Neuronal stem cell (in vitro differentiated cells): ENCODE measurements around the gene CLCN3.

Experiments used
- DNase-seq: peaks from one replicate; pipeline ENCODE4 v3.0.0-alpha.2; 2013; ENCODE audit warnings: low spot score
- H2AFZ ChIP-seq: one replicate; pipeline ENCODE4 v1.6.1; 2013; ENCODE audit warnings: mild to moderate bottlenecking, low read length, inconsistent platforms
- H2AK5ac ChIP-seq: 2 replicates; pipeline ENCODE4 v1.6.1; 2013; ENCODE audit warnings: low read depth, mild to moderate bottlenecking, inconsistent platforms, low read length, moderate library complexity, mixed read lengths
- H2BK120ac ChIP-seq: 2 replicates; pipeline ENCODE4 v1.6.1; 2013; ENCODE audit warnings: low read depth, mild to moderate bottlenecking, inconsistent platforms, low read length, moderate library complexity, mixed read lengths
- H2BK12ac ChIP-seq: one replicate; pipeline ENCODE4 v1.6.1; 2013; ENCODE audit warnings: low read length, inconsistent platforms
- H2BK15ac ChIP-seq: 2 replicates; pipeline ENCODE4 v1.6.1; 2013; ENCODE audit warnings: mild to moderate bottlenecking, low read length, inconsistent platforms, mixed read lengths
- H2BK5ac ChIP-seq: one replicate; pipeline ENCODE4 v1.6.1; 2013; ENCODE audit warnings: inconsistent platforms, mild to moderate bottlenecking, low read length, moderate library complexity
- H3K14ac ChIP-seq: one replicate; pipeline ENCODE4 v1.6.1; 2013; ENCODE audit warnings: low read length, inconsistent platforms
- H3K18ac ChIP-seq: 2 replicates; pipeline ENCODE4 v1.6.1; 2013; ENCODE audit warnings: low read length, inconsistent platforms
- H3K23ac ChIP-seq: 2 replicates; pipeline ENCODE4 v1.6.1; 2013; ENCODE audit warnings: low read depth, mild to moderate bottlenecking, mixed read lengths, low read length, inconsistent platforms; ENCODE audit not compliant: poor library complexity
- H3K27ac ChIP-seq: replicated peaks from 3 replicates; pipeline ENCODE4 v1.5.1; 2013; ENCODE audit warnings: low read length, inconsistent platforms
- H3K27me3 ChIP-seq, 3 experiments: 2 replicates each; pipeline ENCODE4 v1.6.1; 2013; ENCODE audit warnings: low read length in 3 of 3, mild to moderate bottlenecking in 2 of 3, inconsistent platforms in 1 of 3, low read depth in 1 of 3, mixed read lengths in 1 of 3, moderate library complexity in 1 of 3; ENCODE audit not compliant: control insufficient read depth in 3 of 3, insufficient read depth in 3 of 3
- H3K36me3 ChIP-seq, 2 donors: replicated peaks in 1 of 2; 2 replicates each; pipeline ENCODE4 v1.6.1; 2013; ENCODE audit warnings: low read length in 2 of 2; ENCODE audit not compliant: control insufficient read depth in 2 of 2, insufficient read depth in 2 of 2
- H3K4ac ChIP-seq: 2 replicates; pipeline ENCODE4 v1.6.1; 2013; ENCODE audit warnings: inconsistent platforms, mild to moderate bottlenecking, low read length, moderate library complexity
- H3K4me1 ChIP-seq, 2 donors: 1 replicate in 1 of 2; 2 replicates in 1 of 2; pipeline ENCODE4 v1.6.1; 2013; ENCODE audit warnings: low read length in 2 of 2, low read depth in 1 of 2; ENCODE audit not compliant: control insufficient read depth in 2 of 2, insufficient read depth in 1 of 2
- H3K4me2 ChIP-seq: one replicate; pipeline ENCODE4 v1.6.1; 2013; ENCODE audit warnings: mild to moderate bottlenecking, low read length, inconsistent platforms; ENCODE audit not compliant: insufficient read depth, poor library complexity, severe bottlenecking
- H3K4me3 ChIP-seq, 2 donors: 2 replicates each; pipeline ENCODE4 v1.5.1; 2013; ENCODE audit warnings: low read length in 2 of 2, mild to moderate bottlenecking in 2 of 2, inconsistent platforms in 1 of 2, moderate library complexity in 1 of 2
- H3K79me1 ChIP-seq: one replicate; pipeline ENCODE4 v1.6.1; 2013; ENCODE audit warnings: low read depth, mild to moderate bottlenecking, inconsistent platforms, low read length, moderate library complexity
- H3K9ac ChIP-seq: one replicate; pipeline ENCODE4 v1.6.1; 2013; ENCODE audit warnings: mild to moderate bottlenecking, low read depth, low read length, inconsistent platforms; ENCODE audit not compliant: poor library complexity
- H3K9me3 ChIP-seq, 2 donors: replicated peaks in 1 of 2; 2 replicates each; pipeline versions ENCODE3 to v1.6.1; 2013; ENCODE audit warnings: low read length in 2 of 2, mild to moderate bottlenecking in 2 of 2, inconsistent platforms in 1 of 2, low read depth in 1 of 2, mixed read lengths in 1 of 2, moderate library complexity in 1 of 2; ENCODE audit not compliant: control insufficient read depth in 2 of 2, insufficient read depth in 1 of 2
- H4K8ac ChIP-seq: one replicate; pipeline ENCODE4 v1.6.1; 2013; ENCODE audit warnings: low read depth, mild to moderate bottlenecking, inconsistent platforms, low read length, moderate library complexity
- H4K91ac ChIP-seq: one replicate; pipeline ENCODE4 v1.6.1; 2013; ENCODE audit warnings: low read length, low read depth, mild to moderate bottlenecking, inconsistent platforms; ENCODE audit not compliant: poor library complexity
- WGBS, 2 donors: extraction: QIAGEN DNeasy Blood & Tissue Kit; methylation state at CpG; one replicate each; pipeline ENCODE4 v1.1.7; 2013; ENCODE audit warnings: missing lambda C conversion rate in 2 of 2, mixed read lengths in 1 of 2; ENCODE audit not compliant: insufficient read length in 2 of 2, insufficient replicate concordance in 1 of 2; ENCODE audit errors: extremely low coverage in 2 of 2; 5-methylcytosine and 5-hydroxymethylcytosine counted together

The CLCN3 gene

DNA sequence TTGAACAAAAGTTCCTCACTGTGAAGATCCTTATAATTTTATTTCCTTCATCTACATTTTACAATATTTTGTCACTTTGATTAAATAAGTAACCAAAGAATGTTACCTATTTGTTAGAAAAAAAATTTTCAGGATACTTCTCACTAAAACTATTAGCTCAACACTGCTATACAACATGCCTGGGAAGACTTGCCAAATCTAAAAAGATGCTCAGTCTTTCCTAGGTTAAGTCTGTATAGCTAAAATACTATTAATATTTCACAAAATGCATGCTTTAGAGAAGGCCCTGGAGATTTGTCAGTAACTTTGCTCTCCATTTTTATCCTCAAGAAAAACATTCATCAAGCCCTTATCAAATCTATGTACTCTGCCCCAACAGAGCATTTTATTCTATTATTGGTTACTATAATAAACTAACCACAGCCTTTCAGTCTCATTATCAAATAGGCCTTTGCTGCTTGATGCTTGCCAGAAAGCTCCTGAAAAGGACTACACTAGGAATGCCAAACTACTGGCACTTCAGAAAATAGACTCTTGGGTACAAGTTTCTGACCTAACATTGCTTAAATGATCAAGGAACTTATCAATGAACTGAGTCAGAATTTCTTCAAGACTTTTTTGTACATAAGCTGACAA lies 25.7 kb upstream of the CLCN3 start:
- no peak overlapping the region for H2BK12ac ChIP-seq
- H4K91ac ChIP-seq = no peak overlapping the region
- H2AK5ac ChIP-seq = no peak overlapping the region
- H3K18ac ChIP-seq = no peak overlapping the region
- no peak for DNase-seq
- H2BK5ac ChIP-seq = no peak overlapping the region
- no peak overlapping the region for H2BK120ac ChIP-seq
- H3K36me3 ChIP-seq = peaks cover 0 to 15% of the 10 kb centered on the region in 2 donors
- H3K4me1 ChIP-seq = no peaks in the 10 kb centered on the region
- no peak overlapping the region for H3K23ac ChIP-seq
- no peaks in the 10 kb centered on the region for H3K27me3 ChIP-seq
- H3K27ac ChIP-seq = no peak overlapping the region
- no peak overlapping the region for H3K4ac ChIP-seq
- no peak overlapping the region for H2BK15ac ChIP-seq
- H2AFZ ChIP-seq = no peak overlapping the region
- no peaks in the 10 kb centered on the region for H3K9me3 ChIP-seq
- H3K9ac ChIP-seq = no peak overlapping the region
- no peak overlapping the region for H3K14ac ChIP-seq
- no peaks in the 10 kb centered on the region for H3K79me1 ChIP-seq
- no peak overlapping the region for H3K4me3 ChIP-seq
- H4K8ac ChIP-seq = no peak overlapping the region
- no peak overlapping the region for H3K4me2 ChIP-seq

DNA sequence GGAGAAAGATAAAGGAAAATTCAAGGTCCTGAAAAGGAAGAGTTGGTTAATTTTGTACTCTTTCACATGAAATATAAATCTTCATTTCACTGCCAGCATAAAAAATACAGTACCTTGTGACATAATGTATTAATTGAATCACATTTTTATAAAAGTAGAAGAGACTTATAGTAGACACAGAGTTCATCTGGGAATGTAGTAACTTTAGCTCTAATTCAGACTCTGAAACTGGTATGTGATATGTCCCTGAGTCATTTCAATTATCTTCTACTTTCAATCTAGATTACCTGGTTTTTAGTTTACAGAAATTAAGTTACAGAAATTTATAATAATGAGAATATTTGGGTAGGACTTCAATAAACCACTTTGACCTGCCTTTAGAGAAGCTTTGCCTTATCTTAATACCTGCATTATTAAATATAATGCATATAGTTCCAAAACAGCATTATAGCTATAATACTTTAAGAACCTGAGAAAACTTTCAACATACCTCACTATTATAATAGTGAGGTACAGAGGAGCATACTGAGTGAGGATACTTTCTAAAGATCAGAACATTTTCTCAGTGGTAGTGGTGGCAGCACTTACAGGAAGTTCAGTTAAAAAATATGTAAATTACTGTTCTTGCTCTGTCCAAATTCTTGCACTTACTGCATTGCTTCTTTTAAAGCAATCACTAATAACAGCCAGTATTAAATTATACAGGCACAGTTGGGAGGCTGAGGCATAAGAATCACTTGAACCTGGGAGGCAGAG lies 19.2 kb upstream of the CLCN3 start:
- Histone ChIP-seq H2BK120ac (no peak overlapping the region), H3K4me3 (no peak overlapping the region)

DNA sequence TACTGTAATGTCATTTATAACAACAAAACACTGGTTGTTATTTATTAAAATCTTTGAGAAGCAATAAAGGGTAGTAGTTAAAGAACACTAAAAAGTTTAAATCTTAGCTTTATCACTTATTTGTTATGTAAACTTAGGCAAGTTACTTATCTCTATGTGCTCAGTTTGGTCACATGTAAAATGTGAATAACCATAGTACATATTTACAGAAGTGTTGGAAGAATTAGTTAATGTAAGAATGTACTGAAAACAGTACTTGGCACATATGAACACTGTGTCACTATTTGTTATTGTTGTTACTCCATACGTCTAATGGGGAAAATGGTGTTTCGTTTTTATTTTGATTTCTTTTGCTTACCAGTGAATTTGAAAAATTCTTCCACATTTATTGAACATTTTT lies 17.1 kb upstream of the CLCN3 start:
- H3K27me3 ChIP-seq = no peaks in the 10 kb centered on the region
- no peak overlapping the region for H2BK120ac ChIP-seq
- H4K91ac ChIP-seq = no peak overlapping the region
- no peak overlapping the region for H3K4ac ChIP-seq
- DNase-seq = no peak
- no peak overlapping the region for H2BK12ac ChIP-seq
- H3K14ac ChIP-seq = no peak overlapping the region
- H2AK5ac ChIP-seq = no peak overlapping the region
- H3K23ac ChIP-seq = no peak overlapping the region
- peaks cover 0 to 38% of the 10 kb centered on the region in 2 donors for H3K36me3 ChIP-seq
- H2BK5ac ChIP-seq = no peak overlapping the region
- H4K8ac ChIP-seq = no peak overlapping the region
- no peak overlapping the region for H3K27ac ChIP-seq
- H3K79me1 ChIP-seq = no peaks in the 10 kb centered on the region
- H3K4me1 ChIP-seq = no peaks in the 10 kb centered on the region
- H3K9ac ChIP-seq = no peak overlapping the region
- H3K18ac ChIP-seq = no peak overlapping the region
- no peak overlapping the region for H2BK15ac ChIP-seq
- no peak overlapping the region for H2AFZ ChIP-seq
- H3K9me3 ChIP-seq = no peaks in the 10 kb centered on the region
- H3K4me2 ChIP-seq = no peak overlapping the region
- WGBS, 2 donors = no CpG with 5 or more reads among the region's 2 CpGs
- no peak overlapping the region for H3K4me3 ChIP-seq

More for the DNA sequence above, 19.2 kb upstream of the CLCN3 start:
- Histone ChIP-seq H3K23ac (no peak overlapping the region), H3K79me1 (no peaks in the 10 kb centered on the region), H3K9me3 (no peaks in the 10 kb centered on the region), H3K27me3 (no peaks in the 10 kb centered on the region), H2BK12ac (no peak overlapping the region), H3K4ac (no peak overlapping the region), H3K18ac (no peak overlapping the region), H2BK15ac (no peak overlapping the region), H3K4me1 (no peaks in the 10 kb centered on the region), H3K27ac (no peak overlapping the region), H2AK5ac (no peak overlapping the region), H2AFZ (no peak overlapping the region), H3K36me3 (peaks cover 0 to 34% of the 10 kb centered on the region in 2 donors), H3K9ac (no peak overlapping the region), H3K4me2 (no peak overlapping the region), H2BK5ac (no peak overlapping the region), H3K14ac (no peak overlapping the region), H4K8ac (no peak overlapping the region), H4K91ac (no peak overlapping the region)
- no peak for DNase-seq

DNA sequence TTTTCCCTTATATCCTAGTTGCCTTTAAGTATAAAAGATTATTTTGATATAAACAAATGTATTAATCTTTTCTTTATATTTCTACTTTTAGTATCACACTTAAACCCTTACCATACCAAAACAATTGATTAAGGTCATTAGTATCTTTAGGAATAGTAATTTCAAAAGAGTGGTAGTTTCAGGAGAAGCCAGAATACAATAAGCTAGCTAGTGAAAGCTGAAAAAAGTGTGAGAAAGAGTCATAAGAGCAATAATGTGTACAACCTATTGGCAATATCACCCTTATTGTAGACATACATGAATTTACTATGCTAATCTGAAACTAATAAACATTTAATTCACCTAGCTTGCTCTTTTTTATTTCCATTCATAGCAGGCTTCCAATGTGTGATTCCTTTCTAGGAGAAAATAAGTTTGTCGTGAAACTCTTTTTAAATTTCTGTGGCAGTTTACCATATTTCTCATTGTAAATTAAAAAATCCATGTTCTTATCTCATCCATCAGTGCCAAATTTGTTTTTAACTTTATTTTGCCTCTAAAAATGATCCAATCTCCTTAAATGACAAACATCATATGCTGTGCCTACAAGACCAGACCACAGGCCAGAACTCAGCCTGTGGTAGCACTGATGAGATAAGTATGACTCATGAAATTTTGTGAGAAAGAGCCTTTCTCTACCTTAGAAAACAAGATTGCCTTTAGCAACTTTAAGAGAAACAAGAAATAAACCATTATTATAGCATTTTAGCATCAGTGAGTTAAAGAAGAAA lies 16.1 kb upstream of the CLCN3 start:
- Histone ChIP-seq H2AK5ac (no peak overlapping the region), H2BK15ac (no peak overlapping the region), H2BK5ac (no peak overlapping the region), H3K27ac (no peak overlapping the region), H3K9ac (no peak overlapping the region), H3K18ac (no peak overlapping the region), H3K14ac (no peak overlapping the region), H2BK120ac (no peak overlapping the region), H3K4me2 (no peak overlapping the region), H2BK12ac (no peak overlapping the region), H3K23ac (no peak overlapping the region), H3K79me1 (no peaks in the 10 kb centered on the region), H4K91ac (no peak overlapping the region), H3K4me1 (no peaks in the 10 kb centered on the region), H4K8ac (no peak overlapping the region), H3K36me3 (peaks cover 0 to 38% of the 10 kb centered on the region in 2 donors), H3K4ac (no peak overlapping the region), H2AFZ (no peak overlapping the region), H3K9me3 (no peaks in the 10 kb centered on the region), H3K4me3 (no peak overlapping the region), H3K27me3 (no peaks in the 10 kb centered on the region)
- WGBS, 2 donors = no CpG with 5 or more reads among the region's 1 CpG
- no peak for DNase-seq
